ENCODE results near the gene SLC4A4.

- TF ChIP-seq CTCF (IDR thresholded peaks at IDR 0.05; ENCODE audit: insufficient read depth, low read length, poor library complexity, severe bottlenecking) = no peak
- no peak for TF ChIP-seq EZH2phosphoT487 (conservative IDR thresholded peaks at IDR 0.05; ENCODE audit: low read length)
Observed at GRCh38 chr4:71400810-71401209, 62.0 kb downstream of the SLC4A4 start.
